Measurements from ENCODE around the gene ELP2. TPM values are rescaled to one million over a fixed set of nuclear protein-coding genes. Genes with fewer than 3 reads are reported as not detected.

Gene ELP2
- total RNA-seq, 1 experiment from 2014 or later = 52.7 TPM

- no peak for DNase-seq (ENCODE audit: low read depth)
Observed at GRCh38 chr18:36217348-36217747, 87.6 kb downstream of the ELP2 start.

- no peak for DNase-seq (ENCODE audit: low read depth)
Observed at GRCh38 chr18:36229188-36229587, 99.5 kb downstream of the ELP2 start.

Other genes with a start within 250 kb of the ELP2 start
- 32.5 and 42.1 TPM in 2 replicates for gene RPRD1A, start 62.3 kb upstream of the ELP2 start, total RNA-seq (2014; rRNA removed; shearing (Covaris generic))
- gene SLC39A6, start 559 bp upstream of the ELP2 start, total RNA-seq (2014; rRNA removed; shearing (Covaris generic)) = 73.2 and 87.5 TPM in 2 replicates
- gene MOCOS, start 57.6 kb downstream of the ELP2 start, total RNA-seq (2014; rRNA removed; shearing (Covaris generic)) = 4.9 and 5.1 TPM in 2 replicates
- gene FHOD3, start 167.8 kb downstream of the ELP2 start, total RNA-seq (2014; rRNA removed; shearing (Covaris generic)) = 13.7 and 15.1 TPM in 2 replicates

Measured in RPMI7951 (cell line).